HCT116 (cell line): ENCODE results near the gene CDKAL1. TPM values are rescaled to one million over a fixed set of nuclear protein-coding genes. Genes with fewer than 3 reads are reported as not detected.

Experiments
- ATAC-seq: fragments of 200-7000 bp; cut with Tn5 transposase; 2 replicates; pipeline ENCODE4 v1.9.1; 2020; ENCODE audit warnings: mild to moderate bottlenecking, moderate library complexity
- BruUV-seq: library from RNA; stranded (reverse); fragments of 400-500 nt; replicated peaks from 2 replicates; lab custom pipeline; 2021; lab: Mats Ljungman, UMichigan
- CTCF ChIA-PET: fragments of 300-600 bp; sonication (Branson Sonifier 250); formaldehyde crosslinking; loops from one replicate; lab custom pipeline; 2021; ENCODE audit warnings: antibody characterized with exemption; lab: Charles Lee
- POLR2A ChIA-PET: fragments of 300-600, 350-600 bp; sonication (Branson Sonifier 250); formaldehyde crosslinking; loops from one replicate; lab custom pipeline; 2021; ENCODE audit warnings: antibody characterized with exemption; lab: Charles Lee
- RAD21 ChIA-PET, 2 experiments: fragments of 300-600 bp; sonication (Branson Sonifier 250); formaldehyde crosslinking; loops; one replicate each; lab custom pipeline; 2023; ENCODE audit warnings: low total read pairs in 2 of 2; ENCODE audit not compliant: uncharacterized antibody in 2 of 2, unreplicated experiment in 2 of 2, low non-redundant PET in 1 of 2; lab: Charles Lee
- DNase-seq: peaks from one replicate; pipeline ENCODE4 v3.0.0-alpha.2; 2010; ENCODE audit warnings: low read depth, low spot score
- H2AFZ ChIP-seq: fragments of 200-600 bp; shearing (Covaris generic), sonication (generic); 2 replicates; pipeline ENCODE4 v1.6.1; 2017; ENCODE audit warnings: low read depth, mixed run types, mixed read lengths, antibody characterized with exemption, low read length; ENCODE audit not compliant: poor library complexity, severe bottlenecking
- H3K27ac ChIP-seq: 2 replicates; pipeline ENCODE4 v1.5.1; 2012; ENCODE audit warnings: low read depth, low read length
- H3K27me3 ChIP-seq: fragments of 200-600 bp; sonication (generic); 2 replicates; pipeline ENCODE4 v1.6.1; 2016; ENCODE audit warnings: mixed run types, low read length, mixed read lengths; ENCODE audit not compliant: insufficient read depth
- H3K36me3 ChIP-seq, 2 experiments: fragments of 200-500 bp in 1 of 2; fragments of 200-600 bp in 1 of 2; sonication (Bioruptor generic) in 1 of 2; sonication (generic) in 1 of 2; 2 replicates each; pipeline versions ENCODE4 v1.5.1 to v1.6.1; 2014 to 2016; ENCODE audit warnings: low read length in 2 of 2, inconsistent platforms in 1 of 2, mixed read lengths in 1 of 2, mixed run types in 1 of 2; ENCODE audit not compliant: insufficient read depth in 2 of 2, control insufficient read depth in 1 of 2
- H3K4me1 ChIP-seq, 2 experiments: fragments of 200-600 bp in 1 of 2; sonication (generic) in 1 of 2; 2 replicates each; pipeline versions ENCODE4 v1.5.1 to v1.6.1; 2012 to 2017; ENCODE audit warnings: low read length in 2 of 2, inconsistent platforms in 1 of 2, mild to moderate bottlenecking in 1 of 2, mixed read lengths in 1 of 2, mixed run types in 1 of 2, moderate library complexity in 1 of 2; ENCODE audit not compliant: insufficient read depth in 2 of 2, control insufficient read depth in 1 of 2
- H3K4me2 ChIP-seq: fragments of 200-600 bp; sonication (generic); 2 replicates; pipeline ENCODE4 v1.6.1; 2017; ENCODE audit warnings: mixed run types, low read length, mixed read lengths
- H3K4me3 ChIP-seq, 2 experiments: fragments of 200-600 bp in 1 of 2; sonication (generic) in 1 of 2; replicated peaks in 1 of 2; 2 replicates each; pipeline ENCODE4 v1.5.1; 2011 to 2016; ENCODE audit warnings: low read length in 2 of 2, control low read depth in 1 of 2, low read depth in 1 of 2, mild to moderate bottlenecking in 1 of 2, mixed read lengths in 1 of 2, mixed run types in 1 of 2
- H3K79me2 ChIP-seq: fragments of 200-600 bp; sonication (generic); 2 replicates; pipeline ENCODE4 v1.6.1; 2017; ENCODE audit warnings: mild to moderate bottlenecking, mixed run types, low read length, moderate library complexity, mixed read lengths; ENCODE audit not compliant: insufficient read depth
- H3K9ac ChIP-seq: fragments of 200-600 bp; sonication (generic); 2 replicates; pipeline ENCODE4 v1.6.1; 2016; ENCODE audit warnings: low read length, mixed read lengths
- H3K9me2 ChIP-seq: fragments of 200-600 bp; sonication (generic), shearing (Covaris generic); 2 replicates; pipeline ENCODE4 v1.6.1; 2017; ENCODE audit warnings: mixed run types, mild to moderate bottlenecking, moderate library complexity; ENCODE audit not compliant: insufficient read depth
- H3K9me3 ChIP-seq, 2 experiments: fragments of 200-500 bp in 1 of 2; fragments of 200-600 bp in 1 of 2; sonication (Bioruptor generic) in 1 of 2; sonication (generic) in 1 of 2; 2 replicates each; pipeline ENCODE4 v1.6.1; 2014 to 2017; ENCODE audit warnings: low read length in 2 of 2, mixed read lengths in 2 of 2, inconsistent platforms in 1 of 2, low read depth in 1 of 2, mild to moderate bottlenecking in 1 of 2, mixed run types in 1 of 2, moderate library complexity in 1 of 2; ENCODE audit not compliant: control insufficient read depth in 1 of 2, insufficient read depth in 1 of 2
- H4K20me1 ChIP-seq: fragments of 200-600 bp; sonication (generic), shearing (Covaris generic); 2 replicates; pipeline ENCODE4 v1.6.1; 2017; ENCODE audit warnings: mixed run types, mild to moderate bottlenecking, moderate library complexity; ENCODE audit not compliant: insufficient read depth
- EGR1 ChIP-seq: IDR thresholded peaks from 2 replicates; pipeline ENCODE4 v1.6.1; 2012; ENCODE audit warnings: low read depth
- ELF1 ChIP-seq: IDR thresholded peaks from 2 replicates; pipeline ENCODE4 v1.6.1; 2012; ENCODE audit warnings: low read depth, borderline replicate concordance
- EZH2 ChIP-seq: fragments of 200-600 bp; sonication (generic); IDR thresholded peaks from 2 replicates; pipeline ENCODE4 v1.6.1; 2017; ENCODE audit warnings: antibody characterized with exemption, mixed run types
- FOSL1 ChIP-seq: IDR thresholded peaks from 2 replicates; pipeline ENCODE4 v1.6.1; 2012; ENCODE audit warnings: low read depth
- JUND ChIP-seq: IDR thresholded peaks from 2 replicates; pipeline ENCODE4 v1.6.1; 2012
- POLR2A ChIP-seq: IDR thresholded peaks from 2 replicates; pipeline ENCODE4 v1.7.0; 2011; ENCODE audit warnings: borderline replicate concordance; ENCODE audit not compliant: insufficient read depth, insufficient read length; ENCODE audit errors: extremely low read depth
- POLR2AphosphoS5 ChIP-seq: IDR thresholded peaks from 2 replicates; pipeline ENCODE4 v1.6.1; 2011; ENCODE audit warnings: mild to moderate bottlenecking, low read depth, low read length, moderate library complexity
- RAD21 ChIP-seq: IDR thresholded peaks from 2 replicates; pipeline ENCODE4 v1.6.1; 2012; ENCODE audit warnings: low read depth, mild to moderate bottlenecking
- SIN3A ChIP-seq: IDR thresholded peaks from 2 replicates; pipeline ENCODE4 v1.6.1; 2012; ENCODE audit warnings: low read depth
- SP1 ChIP-seq: IDR thresholded peaks from 2 replicates; pipeline ENCODE4 v1.6.1; 2012; ENCODE audit warnings: low read depth
- SRF ChIP-seq: IDR thresholded peaks from 2 replicates; pipeline ENCODE4 v1.6.1; 2012; ENCODE audit warnings: low read depth
- TCF7L2 ChIP-seq: IDR thresholded peaks from 2 replicates; pipeline ENCODE4 v1.7.0; 2011; ENCODE audit warnings: borderline replicate concordance, inconsistent platforms; ENCODE audit not compliant: insufficient read depth, insufficient read length; ENCODE audit errors: extremely low read depth
- ZFX ChIP-seq: fragments of 450-650 bp; IDR thresholded peaks from 2 replicates; pipeline ENCODE4 v1.6.1; 2017
- ZNF274 ChIP-seq: fragments of 200-500 bp; sonication (Bioruptor generic); IDR thresholded peaks from 2 replicates; pipeline ENCODE4 v1.6.1; 2014; ENCODE audit warnings: mild to moderate bottlenecking, low read depth, low read length, inconsistent platforms
- intact Hi-C: fragments of 100-400 bp; cut with micrococcal nuclease; formaldehyde crosslinking; loops from 2 replicates; pipeline ENCODE4 v1.10.0; 2022
- total RNA-seq: library from RNA; stranded (reverse); gene quantifications from one replicate; pipeline ENCODE4 v1.2.1, GENCODE V29; 2021; ENCODE audit not compliant: unreplicated experiment
- TF ChIP-seq, protein P1 (sequence below): IDR thresholded peaks from 2 replicates; pipeline ENCODE4 v1.6.1; 2012
- TF ChIP-seq, protein P2 (sequence below): IDR thresholded peaks from 2 replicates; pipeline ENCODE4 v1.6.1; 2011; ENCODE audit warnings: mild to moderate bottlenecking, low read length, moderate library complexity; ENCODE audit not compliant: insufficient replicate concordance; ENCODE audit errors: extremely low read depth
- TF ChIP-seq, protein P3 (sequence below): IDR thresholded peaks from 2 replicates; pipeline ENCODE4 v1.6.1; 2012; ENCODE audit warnings: low read depth

Gene CDKAL1
- total RNA-seq, 1 experiment from 2014 or later: 14.9 TPM

DNA sequence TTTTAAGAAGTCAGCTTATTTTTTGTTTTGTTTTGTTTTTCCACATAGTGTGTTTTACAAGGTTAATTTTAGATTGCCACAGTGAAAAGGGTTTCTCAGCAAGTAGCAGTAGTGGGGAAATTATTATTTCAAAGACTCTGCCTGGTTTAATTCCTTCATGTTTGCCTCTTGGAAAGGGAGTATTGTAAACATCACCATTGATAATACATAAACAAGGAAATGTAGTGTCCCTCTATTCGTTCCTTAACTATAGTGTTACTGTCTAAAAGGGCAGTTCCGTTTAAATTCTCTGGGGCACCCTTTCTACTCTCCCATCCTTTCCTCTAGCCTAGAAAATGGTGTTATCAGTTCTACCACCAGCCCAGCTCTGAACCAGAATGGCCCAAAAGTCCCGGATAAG, 668.3 kb downstream of the CDKAL1 start:
- Histone ChIP-seq H3K9me2 (no peaks in the 10 kb centered on the region), H3K4me3 (no peak overlapping the region), H3K79me2 (no peaks in the 10 kb centered on the region), H3K9ac (no peak overlapping the region), H3K4me2 (no peak overlapping the region), H3K27me3 (no peaks in the 10 kb centered on the region), H3K9me3 (no peaks in the 10 kb centered on the region), H2AFZ (no peak overlapping the region), H4K20me1 (no peaks in the 10 kb centered on the region), H3K36me3 (no peaks in the 10 kb centered on the region), H3K27ac (no peak overlapping the region), H3K4me1 (peaks cover 0 to 17% of the 10 kb centered on the region in 2 experiments; a peak in 2 of 4 replicates)
- no peak for TF ChIP-seq POLR2A
- TF ChIP-seq SIN3A: no peak
- no peak for TF ChIP-seq FOSL1
- TF ChIP-seq EZH2: no peak
- no peak for TF ChIP-seq ZNF274
- no peak for TF ChIP-seq EGR1
- no peak for TF ChIP-seq SRF
- no peak for TF ChIP-seq ZFX
- TF ChIP-seq, protein P1, sequence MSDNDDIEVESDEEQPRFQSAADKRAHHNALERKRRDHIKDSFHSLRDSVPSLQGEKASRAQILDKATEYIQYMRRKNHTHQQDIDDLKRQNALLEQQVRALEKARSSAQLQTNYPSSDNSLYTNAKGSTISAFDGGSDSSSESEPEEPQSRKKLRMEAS: no peak
- no TSS peak for BruUV-seq
- intact Hi-C loops: no loop called here
- ChIA-PET CTCF (no interaction called here), RAD21 (no interaction called here), POLR2A (no interaction called here)
- ATAC-seq (no peak), DNase-seq (no peak)

DNA sequence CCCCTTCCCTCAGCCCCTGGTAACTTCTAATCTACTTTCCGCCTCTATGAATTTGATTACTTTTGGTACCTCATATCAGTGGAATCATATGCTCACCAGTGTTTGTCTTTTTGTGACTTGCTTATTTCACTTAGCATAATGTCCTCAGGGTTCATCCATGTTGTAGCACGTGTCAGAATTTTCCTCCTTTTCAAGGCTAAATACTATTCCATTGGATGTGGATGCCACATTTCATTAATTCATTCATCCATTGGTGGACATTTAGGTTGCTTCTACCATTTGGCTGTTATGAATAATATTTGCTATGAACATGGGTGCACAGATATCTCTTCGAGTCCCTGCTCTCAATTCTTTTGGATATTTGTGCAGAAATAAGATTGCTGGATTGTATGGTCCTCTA, 670.7 kb downstream of the CDKAL1 start:
- ChIA-PET RAD21 (no interaction called here), POLR2A (no interaction called here), CTCF (no interaction called here)
- no peak overlapping the region for H2AFZ ChIP-seq
- no peak for TF ChIP-seq JUND
- TF ChIP-seq SRF: no peak
- no peak for TF ChIP-seq RAD21
- no peak for TF ChIP-seq POLR2AphosphoS5
- TF ChIP-seq EGR1: no peak
- TF ChIP-seq, protein P2, sequence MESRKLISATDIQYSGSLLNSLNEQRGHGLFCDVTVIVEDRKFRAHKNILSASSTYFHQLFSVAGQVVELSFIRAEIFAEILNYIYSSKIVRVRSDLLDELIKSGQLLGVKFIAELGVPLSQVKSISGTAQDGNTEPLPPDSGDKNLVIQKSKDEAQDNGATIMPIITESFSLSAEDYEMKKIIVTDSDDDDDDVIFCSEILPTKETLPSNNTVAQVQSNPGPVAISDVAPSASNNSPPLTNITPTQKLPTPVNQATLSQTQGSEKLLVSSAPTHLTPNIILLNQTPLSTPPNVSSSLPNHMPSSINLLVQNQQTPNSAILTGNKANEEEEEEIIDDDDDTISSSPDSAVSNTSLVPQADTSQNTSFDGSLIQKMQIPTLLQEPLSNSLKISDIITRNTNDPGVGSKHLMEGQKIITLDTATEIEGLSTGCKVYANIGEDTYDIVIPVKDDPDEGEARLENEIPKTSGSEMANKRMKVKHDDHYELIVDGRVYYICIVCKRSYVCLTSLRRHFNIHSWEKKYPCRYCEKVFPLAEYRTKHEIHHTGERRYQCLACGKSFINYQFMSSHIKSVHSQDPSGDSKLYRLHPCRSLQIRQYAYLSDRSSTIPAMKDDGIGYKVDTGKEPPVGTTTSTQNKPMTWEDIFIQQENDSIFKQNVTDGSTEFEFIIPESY: no peak
- no peak for TF ChIP-seq ELF1
- TF ChIP-seq TCF7L2: no peak
- no peak for TF ChIP-seq EZH2
- no peak for TF ChIP-seq SP1
- TF ChIP-seq, protein P3, sequence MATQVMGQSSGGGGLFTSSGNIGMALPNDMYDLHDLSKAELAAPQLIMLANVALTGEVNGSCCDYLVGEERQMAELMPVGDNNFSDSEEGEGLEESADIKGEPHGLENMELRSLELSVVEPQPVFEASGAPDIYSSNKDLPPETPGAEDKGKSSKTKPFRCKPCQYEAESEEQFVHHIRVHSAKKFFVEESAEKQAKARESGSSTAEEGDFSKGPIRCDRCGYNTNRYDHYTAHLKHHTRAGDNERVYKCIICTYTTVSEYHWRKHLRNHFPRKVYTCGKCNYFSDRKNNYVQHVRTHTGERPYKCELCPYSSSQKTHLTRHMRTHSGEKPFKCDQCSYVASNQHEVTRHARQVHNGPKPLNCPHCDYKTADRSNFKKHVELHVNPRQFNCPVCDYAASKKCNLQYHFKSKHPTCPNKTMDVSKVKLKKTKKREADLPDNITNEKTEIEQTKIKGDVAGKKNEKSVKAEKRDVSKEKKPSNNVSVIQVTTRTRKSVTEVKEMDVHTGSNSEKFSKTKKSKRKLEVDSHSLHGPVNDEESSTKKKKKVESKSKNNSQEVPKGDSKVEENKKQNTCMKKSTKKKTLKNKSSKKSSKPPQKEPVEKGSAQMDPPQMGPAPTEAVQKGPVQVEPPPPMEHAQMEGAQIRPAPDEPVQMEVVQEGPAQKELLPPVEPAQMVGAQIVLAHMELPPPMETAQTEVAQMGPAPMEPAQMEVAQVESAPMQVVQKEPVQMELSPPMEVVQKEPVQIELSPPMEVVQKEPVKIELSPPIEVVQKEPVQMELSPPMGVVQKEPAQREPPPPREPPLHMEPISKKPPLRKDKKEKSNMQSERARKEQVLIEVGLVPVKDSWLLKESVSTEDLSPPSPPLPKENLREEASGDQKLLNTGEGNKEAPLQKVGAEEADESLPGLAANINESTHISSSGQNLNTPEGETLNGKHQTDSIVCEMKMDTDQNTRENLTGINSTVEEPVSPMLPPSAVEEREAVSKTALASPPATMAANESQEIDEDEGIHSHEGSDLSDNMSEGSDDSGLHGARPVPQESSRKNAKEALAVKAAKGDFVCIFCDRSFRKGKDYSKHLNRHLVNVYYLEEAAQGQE: no peak
- H3K4me3 ChIP-seq: no peak overlapping the region
- no peaks in the 10 kb centered on the region for H3K36me3 ChIP-seq
- no peaks in the 10 kb centered on the region for H3K9me3 ChIP-seq
- H3K9me2 ChIP-seq: no peaks in the 10 kb centered on the region
- no peak for DNase-seq
- peaks cover 0 to 17% of the 10 kb centered on the region in 2 experiments; a peak in 2 of 4 replicates for H3K4me1 ChIP-seq
- no TSS peak for BruUV-seq
- H3K27me3 ChIP-seq: no peaks in the 10 kb centered on the region
- no peaks in the 10 kb centered on the region for H3K79me2 ChIP-seq
- H3K9ac ChIP-seq: no peak overlapping the region
- no peak overlapping the region for H3K27ac ChIP-seq
- no peaks in the 10 kb centered on the region for H4K20me1 ChIP-seq
- no peak for ATAC-seq
- no peak overlapping the region for H3K4me2 ChIP-seq
- intact Hi-C loops: no loop called here
